Spinal cord (tissue), 10 donors: ENCODE measurements around the gene GPR6. TPM values are rescaled to one million over a fixed set of nuclear protein-coding genes. Genes with fewer than 3 reads are reported as not detected.

Source experiments
- DNase-seq, 6 donors: peaks; one replicate each; pipeline versions ENCODE4 v3.0.0 to v3.0.0-alpha.2; 2013 to 2015; ENCODE audit warnings: low spot score in 6 of 6, low read depth in 4 of 6
- H3K27ac ChIP-seq: one replicate; pipeline ENCODE4 v1.5.1; 2013; ENCODE audit warnings: low read depth, low read length, control low read depth
- H3K27me3 ChIP-seq: one replicate; pipeline ENCODE4 v1.6.1; 2013; ENCODE audit warnings: low read length; ENCODE audit not compliant: control insufficient read depth, insufficient read depth
- H3K36me3 ChIP-seq: one replicate; pipeline ENCODE4 v1.6.1; 2013; ENCODE audit warnings: low read length; ENCODE audit not compliant: control insufficient read depth, insufficient read depth
- H3K4me1 ChIP-seq: one replicate; pipeline ENCODE4 v1.6.1; 2013; ENCODE audit warnings: low read length; ENCODE audit not compliant: control insufficient read depth, insufficient read depth
- H3K4me3 ChIP-seq: one replicate; pipeline ENCODE4 v1.5.1; 2013; ENCODE audit warnings: low read depth, low read length, control low read depth
- H3K9me3 ChIP-seq: one replicate; pipeline ENCODE4 v1.6.1; 2013; ENCODE audit warnings: low read length; ENCODE audit not compliant: control insufficient read depth, insufficient read depth
- WGBS: methylation state at CpG from one replicate; pipeline ENCODE4 v1.1.5; 2013; ENCODE audit warnings: missing lambda C conversion rate; ENCODE audit not compliant: insufficient coverage; 5-methylcytosine and 5-hydroxymethylcytosine counted together
- polyA plus RNA-seq, 2 donors: library from polyadenylated mRNA; unstranded; fragments of 120-200 nt; gene quantifications; one replicate each; pipeline ENCODE4 v1.2.1, GENCODE V29; 2013; ENCODE audit not compliant: insufficient read length in 2 of 2
- total RNA-seq, 2 donors: library from RNA; depleted of rRNA in 1 of 2; stranded (reverse); fragments of 120-200 nt in 1 of 2; fragments of >200 nt in 1 of 2; gene quantifications; one replicate each; pipeline versions ENCODE4 v1.2.3 to v1.2.4, GENCODE V29; 2013 to 2014
- donor health status: healthy.

GPR6 gene
- total and polyA plus RNA-seq, 4 donors: 0.22 to 0.99 (median 0.73) TPM

DNA sequence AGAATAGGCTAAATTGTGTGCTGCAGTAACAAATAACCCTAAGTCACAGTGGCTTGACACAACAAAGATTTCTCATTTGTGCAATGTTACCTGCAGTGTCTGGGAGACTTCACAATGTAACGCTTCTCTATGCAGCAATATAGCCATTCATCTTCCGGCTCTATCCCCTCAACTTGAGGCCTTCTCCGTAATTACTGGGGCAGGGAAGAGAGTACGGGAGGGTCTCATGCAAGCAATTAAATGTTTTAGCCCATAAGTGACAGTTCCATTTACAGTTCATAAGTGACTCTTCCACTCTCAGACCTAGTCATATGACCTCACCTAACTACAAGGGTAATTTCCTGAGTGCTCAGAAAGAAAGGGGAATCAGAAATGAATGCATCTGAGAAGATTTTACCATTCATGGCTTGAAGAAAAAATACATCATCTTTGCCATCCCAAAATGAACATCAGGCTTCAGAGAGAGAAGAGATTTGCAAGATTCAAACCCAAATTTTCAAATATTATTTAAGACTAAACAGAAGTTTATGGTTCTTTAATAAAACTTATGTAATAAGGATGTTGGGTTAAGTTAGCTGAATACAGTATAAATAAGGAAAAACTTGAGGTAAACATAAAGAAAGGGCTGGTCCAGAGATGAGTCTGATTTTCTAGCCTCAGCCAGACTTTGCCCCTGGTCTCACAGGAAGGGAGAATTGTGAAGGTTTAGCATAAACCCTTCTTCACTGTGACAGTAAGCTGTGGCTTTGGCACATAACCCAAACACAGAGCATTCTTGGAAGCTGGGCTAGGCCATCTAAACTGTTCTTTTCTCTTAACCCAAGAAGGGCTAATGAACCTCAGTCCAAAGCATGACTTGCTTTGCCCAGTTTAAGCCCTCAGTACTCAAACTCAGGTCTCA is 13.3 kb downstream of the GPR6 start:
- no peaks in the 10 kb centered on the region for H3K4me1 ChIP-seq
- H3K4me3 ChIP-seq: no peak overlapping the region
- no peak for DNase-seq
- 92% methylated on average over 2 of the region's 4 CpGs for WGBS
- no peaks in the 10 kb centered on the region for H3K27me3 ChIP-seq
- H3K27ac ChIP-seq: no peak overlapping the region
- no peaks in the 10 kb centered on the region for H3K9me3 ChIP-seq
- H3K36me3 ChIP-seq: no peaks in the 10 kb centered on the region

DNA sequence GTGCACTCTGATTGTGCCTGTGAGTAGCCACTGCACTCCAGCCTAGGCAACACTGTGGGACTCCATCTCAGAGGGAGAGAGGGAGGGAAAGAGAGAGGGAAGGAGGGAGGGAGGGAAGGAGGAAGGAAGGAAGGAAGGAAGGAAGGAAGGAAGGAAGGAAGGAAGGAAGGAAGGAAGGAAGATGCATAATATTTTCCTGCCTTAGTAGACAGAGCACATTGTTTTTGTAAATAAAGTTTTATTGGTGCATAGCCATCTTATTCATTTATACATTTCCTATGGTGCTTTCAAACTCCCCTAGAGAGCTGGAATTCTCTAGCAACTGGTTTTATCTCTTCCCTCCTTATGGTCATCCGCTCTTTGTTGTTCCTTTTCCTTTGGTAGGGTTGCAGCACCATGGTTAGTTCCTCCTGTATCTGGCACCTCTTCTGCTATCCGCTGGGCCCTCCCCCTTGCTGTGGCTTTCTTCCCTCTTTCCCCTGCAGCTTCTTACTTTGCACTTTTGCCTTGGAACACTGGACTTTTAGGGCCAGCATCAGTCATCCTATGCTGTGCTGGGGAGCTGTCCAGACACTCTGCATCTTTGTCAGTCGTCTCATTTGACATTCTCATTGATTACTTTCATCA is 20.2 kb downstream of the GPR6 start:
- WGBS: 38% methylated on average over 3 of the region's 3 CpGs
- Histone ChIP-seq H3K27me3 (no peaks in the 10 kb centered on the region), H3K27ac (no peak overlapping the region), H3K9me3 (no peaks in the 10 kb centered on the region), H3K4me3 (no peak overlapping the region), H3K36me3 (no peaks in the 10 kb centered on the region), H3K4me1 (no peaks in the 10 kb centered on the region)
- DNase-seq: no peak

DNA sequence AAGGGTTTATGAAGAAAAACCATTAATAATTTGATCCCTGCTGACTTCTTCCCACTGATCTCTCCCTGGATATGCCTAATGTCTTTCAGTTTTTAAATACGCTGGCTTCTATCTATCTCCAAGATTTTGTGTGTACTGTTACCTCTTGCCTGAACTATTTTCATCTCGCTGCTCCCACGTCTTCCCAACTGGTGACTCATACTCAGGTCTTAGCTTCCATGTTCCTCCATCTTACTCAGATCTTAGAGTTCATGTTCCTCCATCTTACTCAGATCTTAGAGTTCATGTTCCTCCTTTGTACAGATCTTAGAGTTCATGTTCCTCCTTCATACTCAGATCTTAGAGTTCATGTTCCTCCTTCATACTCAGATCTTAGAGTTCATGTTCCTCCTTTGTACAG is 21.6 kb downstream of the GPR6 start:
- H3K36me3 ChIP-seq: no peaks in the 10 kb centered on the region
- whole genome bisulfite sequencing: 81% methylated on average over 3 of the region's 3 CpGs
- H3K27ac ChIP-seq: no peak overlapping the region
- no peak for DNase-seq
- H3K4me3 ChIP-seq: no peak overlapping the region
- no peaks in the 10 kb centered on the region for H3K9me3 ChIP-seq
- H3K27me3 ChIP-seq: no peaks in the 10 kb centered on the region
- no peaks in the 10 kb centered on the region for H3K4me1 ChIP-seq

DNA sequence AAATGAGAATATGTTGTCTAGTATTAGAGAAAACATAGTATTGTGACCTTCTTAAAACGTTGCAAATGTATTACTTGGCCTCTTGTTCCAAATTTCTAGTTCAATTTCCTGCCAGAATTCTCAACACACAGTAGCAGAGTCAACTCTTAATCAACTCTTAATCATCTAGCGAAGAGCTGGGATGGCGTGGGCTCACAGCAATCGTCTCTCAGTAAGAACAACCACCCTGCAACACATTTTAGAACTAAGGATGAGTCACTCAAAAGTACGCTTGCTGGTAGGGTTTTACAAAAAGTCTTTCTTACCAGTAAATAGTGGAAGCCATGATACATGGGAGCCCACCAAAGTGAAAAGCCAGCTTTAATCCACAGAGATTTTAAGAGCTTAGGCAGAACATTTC is 24.6 kb downstream of the GPR6 start:
- Histone ChIP-seq H3K36me3 (no peaks in the 10 kb centered on the region), H3K9me3 (no peaks in the 10 kb centered on the region), H3K4me1 (no peaks in the 10 kb centered on the region), H3K27me3 (no peaks in the 10 kb centered on the region), H3K4me3 (no peak overlapping the region), H3K27ac (no peak overlapping the region)
- 100% methylated on average over 1 of the region's 5 CpGs for WGBS
- DNase-seq: no peak

DNA sequence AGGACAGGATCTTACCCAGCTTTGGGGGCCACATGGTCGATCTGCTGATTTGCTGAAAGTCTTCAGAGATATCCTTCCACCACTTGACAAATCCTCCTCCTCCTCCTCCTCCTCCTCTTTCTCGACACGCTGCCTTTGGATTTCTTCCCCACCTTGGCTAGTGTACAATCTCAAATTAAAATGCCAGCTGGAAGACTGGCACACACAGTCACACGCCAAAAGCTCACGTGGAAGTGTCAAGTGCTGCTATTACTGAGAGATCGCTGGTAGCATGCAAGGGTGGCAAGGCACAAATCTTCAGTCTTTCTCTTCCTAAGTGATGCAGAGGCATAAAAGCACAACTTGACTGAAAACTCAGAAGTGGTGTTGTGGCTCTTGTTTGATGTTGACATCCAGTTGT is 35.3 kb downstream of the GPR6 start:
- Histone ChIP-seq H3K4me1 (no peaks in the 10 kb centered on the region), H3K36me3 (no peaks in the 10 kb centered on the region), H3K27ac (no peak overlapping the region), H3K4me3 (no peak overlapping the region), H3K27me3 (no peaks in the 10 kb centered on the region), H3K9me3 (no peaks in the 10 kb centered on the region)
- 85% methylated on average over 5 of the region's 6 CpGs for WGBS
- DNase-seq: peak in 1 of 6 donors; percentile 55

DNA sequence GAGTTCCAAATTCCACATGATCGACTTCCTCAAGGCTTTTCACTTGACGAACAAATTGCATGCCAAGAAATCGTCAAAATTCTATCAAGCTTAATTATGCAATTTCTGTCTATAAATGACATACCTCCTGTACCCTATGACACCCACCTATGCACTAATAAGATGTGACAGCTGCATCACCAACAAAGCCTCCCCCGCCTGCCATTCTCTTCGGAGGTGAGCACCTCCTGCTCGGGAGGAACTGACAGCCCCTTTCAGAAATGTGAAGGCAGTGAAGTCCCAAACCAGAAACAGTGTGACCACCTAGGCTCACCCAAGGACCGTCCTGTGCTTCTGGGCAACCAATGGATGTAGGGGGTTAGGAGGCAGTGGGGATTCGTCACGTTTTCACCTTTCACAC is 37.1 kb downstream of the GPR6 start:
- H3K4me3 ChIP-seq: no peak overlapping the region
- H3K36me3 ChIP-seq: no peaks in the 10 kb centered on the region

DNA sequence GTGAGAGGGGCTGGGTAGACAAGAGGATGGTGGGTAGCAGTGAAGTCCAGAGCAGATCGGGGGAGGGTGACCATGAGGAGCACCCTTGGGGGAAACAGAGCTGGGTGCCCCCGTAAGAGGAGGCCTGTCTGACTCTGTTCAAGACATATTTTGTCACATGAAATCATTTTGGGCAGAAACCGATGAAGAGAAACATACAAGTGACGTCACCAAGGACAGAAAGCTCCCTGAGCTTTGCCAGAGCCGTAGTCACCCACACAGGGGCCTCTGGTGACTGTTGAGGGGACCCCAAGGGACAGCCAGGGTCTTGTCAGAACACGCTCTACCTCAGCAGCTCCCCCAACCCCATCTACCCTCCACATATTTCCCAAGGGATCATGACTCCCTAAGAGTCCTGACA is 39.2 kb downstream of the GPR6 start:
- no peak overlapping the region for H3K4me3 ChIP-seq
- H3K9me3 ChIP-seq: no peaks in the 10 kb centered on the region
- no peaks in the 10 kb centered on the region for H3K4me1 ChIP-seq
- no peaks in the 10 kb centered on the region for H3K27me3 ChIP-seq
- no peak for DNase-seq
- 92% methylated on average over 6 of the region's 6 CpGs for WGBS
- no peak overlapping the region for H3K27ac ChIP-seq
- H3K36me3 ChIP-seq: no peaks in the 10 kb centered on the region

More for the DNA sequence above, 37.1 kb downstream of the GPR6 start:
- no peak for DNase-seq
- 95% methylated on average over 7 of the region's 9 CpGs for WGBS
- Histone ChIP-seq H3K9me3 (no peaks in the 10 kb centered on the region), H3K27me3 (no peaks in the 10 kb centered on the region), H3K27ac (no peak overlapping the region), H3K4me1 (no peaks in the 10 kb centered on the region)

DNA sequence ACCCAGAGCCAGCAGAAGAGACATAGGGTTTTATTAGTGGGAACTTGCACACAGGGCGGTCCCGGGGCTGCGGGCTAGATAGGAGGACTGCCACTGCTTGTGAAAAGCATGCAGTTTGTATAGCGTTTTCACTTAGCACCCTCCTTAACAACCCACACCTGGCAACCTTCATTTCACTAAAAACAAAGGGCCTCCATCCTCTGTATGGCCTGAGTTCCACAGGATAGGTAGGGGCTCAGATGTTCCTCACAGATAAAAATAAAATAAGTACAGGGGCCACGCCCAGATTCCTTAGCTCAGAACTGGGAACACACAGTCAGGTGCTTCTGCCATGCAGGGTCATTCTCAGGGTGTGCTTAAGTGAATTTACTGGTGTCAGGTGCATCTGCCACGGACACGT is 39.8 kb downstream of the GPR6 start:
- WGBS: 92% methylated on average over 4 of the region's 7 CpGs
- no peak overlapping the region for H3K27ac ChIP-seq
- no peak for DNase-seq
- H3K4me3 ChIP-seq: no peak overlapping the region
- H3K27me3 ChIP-seq: no peaks in the 10 kb centered on the region
- H3K9me3 ChIP-seq: no peaks in the 10 kb centered on the region
- no peaks in the 10 kb centered on the region for H3K4me1 ChIP-seq
- H3K36me3 ChIP-seq: no peaks in the 10 kb centered on the region

DNA sequence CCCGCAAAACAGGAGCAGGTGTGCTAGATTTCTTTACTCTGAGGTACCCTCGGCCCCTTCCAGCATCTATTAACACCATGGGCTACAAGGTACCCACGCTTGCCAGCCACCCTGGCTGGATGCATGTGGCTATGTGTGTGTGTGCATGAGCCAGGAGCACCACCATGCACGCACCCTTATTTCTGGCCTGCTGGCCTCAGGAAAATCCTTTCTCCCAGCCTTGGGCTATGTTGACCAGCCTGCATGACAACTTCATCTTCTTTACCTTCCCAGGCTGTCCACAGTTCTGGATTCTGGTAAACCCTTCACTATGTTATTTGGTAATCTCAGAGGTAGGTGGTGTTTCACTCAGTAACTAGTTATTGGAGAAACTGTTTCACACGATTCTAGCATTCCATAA is 40.4 kb downstream of the GPR6 start:
- Histone ChIP-seq H3K4me1 (no peaks in the 10 kb centered on the region), H3K27ac (no peak overlapping the region), H3K4me3 (no peak overlapping the region), H3K27me3 (no peaks in the 10 kb centered on the region), H3K9me3 (no peaks in the 10 kb centered on the region), H3K36me3 (no peaks in the 10 kb centered on the region)
- no peak for DNase-seq
- WGBS: 86% methylated on average over 2 of the region's 5 CpGs

DNA sequence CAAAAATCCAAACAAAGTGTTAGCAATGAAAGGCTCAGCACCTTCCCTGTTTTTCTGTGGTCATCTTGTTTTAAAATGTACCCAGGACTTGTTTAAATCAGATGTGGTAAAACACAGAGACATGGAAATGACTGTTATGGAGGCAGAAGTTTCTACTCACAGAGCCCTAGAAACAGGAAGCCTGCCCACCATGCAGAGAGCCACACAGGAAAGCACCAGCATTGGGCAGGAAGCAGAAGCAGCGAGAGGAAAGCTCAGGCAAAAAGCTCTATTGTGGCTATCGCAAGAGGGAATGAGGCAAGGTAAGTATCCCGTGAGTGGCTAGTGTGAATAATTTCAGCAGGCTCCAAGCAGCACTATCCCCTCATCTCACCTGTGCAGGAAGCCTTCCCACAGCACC is 42.8 kb downstream of the GPR6 start:
- DNase-seq: no peak
- WGBS: 86% methylated on average over 1 of the region's 3 CpGs

More for the DNA sequence above, 42.8 kb downstream of the GPR6 start:
- Histone ChIP-seq H3K27me3 (no peaks in the 10 kb centered on the region), H3K36me3 (no peaks in the 10 kb centered on the region), H3K9me3 (no peaks in the 10 kb centered on the region), H3K4me1 (no peaks in the 10 kb centered on the region), H3K4me3 (no peak overlapping the region), H3K27ac (no peak overlapping the region)
